ENCODE results near the gene KRT82.

KRT82 gene

GRCh38 chr12:52360663-52361271 is 45.4 kb downstream of the KRT82 start:
- Mint-ChIP-seq H3K27ac (no peak overlapping the region), H3K36me3 (ENCODE audit: low read depth) (no peaks in the 10 kb centered on the region), H3K4me3 (no peak overlapping the region), H3K4me1 (ENCODE audit: low read depth) (no peaks in the 10 kb centered on the region), H3K27me3 (peaks cover 7% of the 10 kb centered on the region), H3K9me3 (no peaks in the 10 kb centered on the region)
- intact Hi-C loops (cut with micrococcal nuclease) = no loop called here

- H3K9me3 Mint-ChIP-seq = no peaks in the 10 kb centered on the region
- H3K27me3 Mint-ChIP-seq = peaks cover 7% of the 10 kb centered on the region
- intact Hi-C loops (cut with micrococcal nuclease) = no loop called here
Measured at GRCh38 chr12:52360106-52360662, 46.0 kb downstream of the KRT82 start.

GRCh38 chr12:52359621-52360061 is 46.5 kb downstream of the KRT82 start:
- intact Hi-C loops (cut with micrococcal nuclease) = no loop called here
- H3K27me3 Mint-ChIP-seq = peaks cover 4% of the 10 kb centered on the region
- no peak overlapping the region for H3K27ac Mint-ChIP-seq
- no peaks in the 10 kb centered on the region for H3K36me3 Mint-ChIP-seq (ENCODE audit: low read depth)
- no peaks in the 10 kb centered on the region for H3K4me1 Mint-ChIP-seq (ENCODE audit: low read depth)
- no peak overlapping the region for H3K4me3 Mint-ChIP-seq
- H3K9me3 Mint-ChIP-seq = no peaks in the 10 kb centered on the region

More at GRCh38 chr12:52360106-52360662, 46.0 kb downstream of the KRT82 start:
- Mint-ChIP-seq H3K4me1 (ENCODE audit: low read depth) (no peaks in the 10 kb centered on the region), H3K36me3 (ENCODE audit: low read depth) (no peaks in the 10 kb centered on the region), H3K4me3 (no peak overlapping the region), H3K27ac (no peak overlapping the region)

- Mint-ChIP-seq H3K27me3 (peaks cover 4% of the 10 kb centered on the region), H3K4me1 (ENCODE audit: low read depth) (no peaks in the 10 kb centered on the region), H3K9me3 (no peaks in the 10 kb centered on the region), H3K27ac (no peak overlapping the region), H3K4me3 (no peak overlapping the region), H3K36me3 (ENCODE audit: low read depth) (no peaks in the 10 kb centered on the region)
- intact Hi-C loops (cut with micrococcal nuclease) = no loop called here
Measured at GRCh38 chr12:52358575-52359350, 47.4 kb downstream of the KRT82 start.

GRCh38 chr12:52356762-52357580 is 49.2 kb downstream of the KRT82 start:
- H3K4me1 Mint-ChIP-seq (ENCODE audit: low read depth) = no peaks in the 10 kb centered on the region
- no peak overlapping the region for H3K4me3 Mint-ChIP-seq
- intact Hi-C loops (cut with micrococcal nuclease) = no loop called here
- no peaks in the 10 kb centered on the region for H3K36me3 Mint-ChIP-seq (ENCODE audit: low read depth)
- no peaks in the 10 kb centered on the region for H3K9me3 Mint-ChIP-seq
- peaks cover 13% of the 10 kb centered on the region for H3K27me3 Mint-ChIP-seq
- no peak overlapping the region for H3K27ac Mint-ChIP-seq

GRCh38 chr12:52356031-52356761 is 49.9 kb downstream of the KRT82 start:
- H3K27ac Mint-ChIP-seq = no peak overlapping the region
- no peaks in the 10 kb centered on the region for H3K36me3 Mint-ChIP-seq (ENCODE audit: low read depth)
- no peak overlapping the region for H3K4me3 Mint-ChIP-seq
- peaks cover 15% of the 10 kb centered on the region for H3K27me3 Mint-ChIP-seq
- no peaks in the 10 kb centered on the region for H3K4me1 Mint-ChIP-seq (ENCODE audit: low read depth)
- H3K9me3 Mint-ChIP-seq = no peaks in the 10 kb centered on the region
- intact Hi-C loops (cut with micrococcal nuclease) = no loop called here

- Mint-ChIP-seq H3K27ac (no peak overlapping the region), H3K36me3 (ENCODE audit: low read depth) (no peaks in the 10 kb centered on the region), H3K4me3 (no peak overlapping the region), H3K27me3 (peaks cover 12% of the 10 kb centered on the region), H3K9me3 (no peaks in the 10 kb centered on the region), H3K4me1 (ENCODE audit: low read depth) (no peaks in the 10 kb centered on the region)
- intact Hi-C loops (cut with micrococcal nuclease) = no loop called here
Measured at GRCh38 chr12:52355176-52355575, 51.0 kb downstream of the KRT82 start.

GRCh38 chr12:52354200-52354599 is 51.9 kb downstream of the KRT82 start:
- peaks cover 15% of the 10 kb centered on the region for H3K27me3 Mint-ChIP-seq
- no peaks in the 10 kb centered on the region for H3K9me3 Mint-ChIP-seq
- intact Hi-C loops (cut with micrococcal nuclease) = no loop called here
- H3K4me3 Mint-ChIP-seq = no peak overlapping the region
- H3K27ac Mint-ChIP-seq = no peak overlapping the region
- no peaks in the 10 kb centered on the region for H3K4me1 Mint-ChIP-seq (ENCODE audit: low read depth)
- H3K36me3 Mint-ChIP-seq (ENCODE audit: low read depth) = no peaks in the 10 kb centered on the region

GRCh38 chr12:52353766-52354165 is 52.4 kb downstream of the KRT82 start:
- Mint-ChIP-seq H3K9me3 (no peaks in the 10 kb centered on the region), H3K4me3 (no peak overlapping the region), H3K4me1 (ENCODE audit: low read depth) (no peaks in the 10 kb centered on the region), H3K27ac (no peak overlapping the region), H3K36me3 (ENCODE audit: low read depth) (no peaks in the 10 kb centered on the region), H3K27me3 (peaks cover 16% of the 10 kb centered on the region)
- intact Hi-C loops (cut with micrococcal nuclease) = no loop called here

- H3K36me3 Mint-ChIP-seq (ENCODE audit: low read depth) = no peaks in the 10 kb centered on the region
- intact Hi-C loops (cut with micrococcal nuclease) = no loop called here
- H3K9me3 Mint-ChIP-seq = no peaks in the 10 kb centered on the region
- H3K4me1 Mint-ChIP-seq (ENCODE audit: low read depth) = no peaks in the 10 kb centered on the region
- no peak overlapping the region for H3K4me3 Mint-ChIP-seq
- H3K27ac Mint-ChIP-seq = no peak overlapping the region
- peaks cover 19% of the 10 kb centered on the region for H3K27me3 Mint-ChIP-seq
Measured at GRCh38 chr12:52352951-52353350, 53.2 kb downstream of the KRT82 start.

- intact Hi-C loops (cut with micrococcal nuclease) = no loop called here
- H3K4me3 Mint-ChIP-seq = no peak overlapping the region
- no peak overlapping the region for H3K27ac Mint-ChIP-seq
- H3K4me1 Mint-ChIP-seq (ENCODE audit: low read depth) = no peaks in the 10 kb centered on the region
- H3K9me3 Mint-ChIP-seq = no peaks in the 10 kb centered on the region
- H3K27me3 Mint-ChIP-seq = peaks cover 21% of the 10 kb centered on the region
- no peaks in the 10 kb centered on the region for H3K36me3 Mint-ChIP-seq (ENCODE audit: low read depth)
Measured at GRCh38 chr12:52351196-52352059, 54.7 kb downstream of the KRT82 start.

- H3K27ac Mint-ChIP-seq = no peak overlapping the region
- no peak overlapping the region for H3K4me3 Mint-ChIP-seq
- no peaks in the 10 kb centered on the region for H3K4me1 Mint-ChIP-seq (ENCODE audit: low read depth)
- H3K27me3 Mint-ChIP-seq = peaks cover 21% of the 10 kb centered on the region
- intact Hi-C loops (cut with micrococcal nuclease) = no loop called here
- H3K9me3 Mint-ChIP-seq = no peaks in the 10 kb centered on the region
- no peaks in the 10 kb centered on the region for H3K36me3 Mint-ChIP-seq (ENCODE audit: low read depth)
Measured at GRCh38 chr12:52350786-52351185, 55.3 kb downstream of the KRT82 start.

Data from dendritic cell treated with granulocyte-macrophage colony-stimulating factor and Interleukin-4, amounts not matched to agents 40 ng/mL and 50 ng/mL, for 4 days (primary cell).